Loucy (cell line): ENCODE results near the gene PROZ.

Source experiments
- CTCF ChIP-seq: fragments of 200-600 bp; sonication (generic); conservative IDR thresholded peaks from 2 replicates; pipeline ENCODE4 v1.5.1; 2014; ENCODE audit warnings: mild to moderate bottlenecking, antibody characterized with exemption, low read length
- EZH2phosphoT487 ChIP-seq: fragments of 200-600 bp; IDR thresholded peaks from 2 replicates; pipeline ENCODE4 v1.6.1; 2018; ENCODE audit warnings: antibody characterized with exemption, mild to moderate bottlenecking, moderate library complexity, borderline replicate concordance

DNA sequence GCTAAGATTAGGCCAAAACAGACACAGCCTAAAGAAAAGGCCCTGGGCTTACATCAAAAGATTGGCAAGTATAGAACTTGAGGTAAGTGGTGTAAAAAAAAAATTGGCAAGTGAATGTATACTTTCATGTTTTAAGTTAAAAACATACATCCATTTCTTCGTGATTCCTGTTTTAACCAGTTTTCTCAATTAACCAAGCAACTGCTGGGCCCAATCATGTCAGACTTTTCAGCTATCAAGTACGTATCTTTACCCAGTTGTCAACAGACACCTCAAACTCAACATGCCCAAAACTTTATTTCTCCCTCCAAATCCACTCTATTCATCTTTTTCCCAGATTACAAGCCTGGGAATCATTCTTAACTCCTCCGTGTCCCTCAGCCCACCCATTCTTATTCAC, 49.0 kb downstream of the PROZ start:
- TF ChIP-seq CTCF (no peak), EZH2phosphoT487 (no peak)
